HG03378 (cell line): Measurements from ENCODE around the gene HIPK2.

Experiments used
- ATAC-seq: cut with Tn5 transposase; IDR thresholded peaks from one replicate; pipeline ENCODE4 v1.9.1; 2021; ENCODE audit warnings: mild to moderate bottlenecking, moderate library complexity; ENCODE audit not compliant: unreplicated experiment

Gene HIPK2

GRCh38 chr7:139574618-139575337 lies 203.0 kb downstream of the HIPK2 start:
- ATAC-seq = no peak

GRCh38 chr7:139573871-139574270 lies 203.9 kb downstream of the HIPK2 start:
- ATAC-seq = no peak

GRCh38 chr7:139572704-139573385 lies 205.0 kb downstream of the HIPK2 start:
- no peak for ATAC-seq

- no peak for ATAC-seq
Measured at GRCh38 chr7:139572071-139572470, 205.7 kb downstream of the HIPK2 start.

GRCh38 chr7:139571651-139572050 lies 206.1 kb downstream of the HIPK2 start:
- no peak for ATAC-seq

- ATAC-seq = no peak
Measured at GRCh38 chr7:139571190-139571589, 206.6 kb downstream of the HIPK2 start.

- ATAC-seq = no peak
Measured at GRCh38 chr7:139570626-139571025, 207.2 kb downstream of the HIPK2 start.

- ATAC-seq = no peak
Measured at GRCh38 chr7:139570119-139570518, 207.7 kb downstream of the HIPK2 start.

GRCh38 chr7:139568813-139569490 lies 208.8 kb downstream of the HIPK2 start:
- ATAC-seq = no peak

- no peak for ATAC-seq
Measured at GRCh38 chr7:139568346-139568675, 209.5 kb downstream of the HIPK2 start.

- no peak for ATAC-seq
Measured at GRCh38 chr7:139567647-139568345, 210.0 kb downstream of the HIPK2 start.

GRCh38 chr7:139566736-139567646 lies 210.8 kb downstream of the HIPK2 start:
- ATAC-seq = no peak

- ATAC-seq = no peak
Measured at GRCh38 chr7:139566075-139566474, 211.7 kb downstream of the HIPK2 start.

- no peak for ATAC-seq
Measured at GRCh38 chr7:139563856-139564255, 213.9 kb downstream of the HIPK2 start.

GRCh38 chr7:139562961-139563565 lies 214.7 kb downstream of the HIPK2 start:
- ATAC-seq = no peak

- no peak for ATAC-seq
Measured at GRCh38 chr7:139562491-139562890, 215.3 kb downstream of the HIPK2 start.

- no peak for ATAC-seq
Measured at GRCh38 chr7:139560678-139561077, 217.1 kb downstream of the HIPK2 start.

- ATAC-seq = no peak
Measured at GRCh38 chr7:139560199-139560598, 217.6 kb downstream of the HIPK2 start.

- no peak for ATAC-seq
Measured at GRCh38 chr7:139559364-139560105, 218.3 kb downstream of the HIPK2 start.
